HEK293 (cell line): Measurements from ENCODE around the gene C1orf21.

Experiments used
- CTCF ChIA-PET: fragments of 350-600 bp; formaldehyde crosslinking; extraction: SDS; loops from one replicate; lab custom pipeline; 2021; ENCODE audit warnings: antibody characterized with exemption; lab: Yijun Ruan, JAX
- POLR2A ChIA-PET: fragments of 300-600 bp; formaldehyde crosslinking; extraction: SDS; loops from one replicate; lab custom pipeline; 2020; ENCODE audit warnings: antibody characterized with exemption, inconsistent platforms; lab: Yijun Ruan, JAX
- H3K27ac ChIP-seq: fragments of 200-500 bp; sonication (Bioruptor generic); 2 replicates; pipeline ENCODE4 v1.5.1; 2014; ENCODE audit warnings: low read depth, low read length, control low read depth, inconsistent platforms; ENCODE audit errors: extremely low read depth
- H3K36me3 ChIP-seq, 2 experiments: fragments of 200-500 bp in 1 of 2; sonication (Bioruptor generic) in 1 of 2; 1 replicate in 1 of 2; 2 replicates in 1 of 2; pipeline ENCODE4 v1.5.1; 2014 to 2017; ENCODE audit warnings: inconsistent platforms in 2 of 2, low read length in 2 of 2; ENCODE audit not compliant: control insufficient read depth in 2 of 2, insufficient read depth in 1 of 2
- H3K4me1 ChIP-seq: fragments of 200-500 bp; sonication (Bioruptor generic); 2 replicates; pipeline ENCODE4 v1.5.1; 2014; ENCODE audit warnings: mild to moderate bottlenecking, low read length, inconsistent platforms; ENCODE audit not compliant: control insufficient read depth, insufficient read depth
- H3K4me3 ChIP-seq: 2 replicates; pipeline ENCODE4 v1.5.1; 2011; ENCODE audit warnings: low read depth, mild to moderate bottlenecking, control low read depth, low read length, moderate library complexity
- H3K9me3 ChIP-seq: fragments of 200-500 bp; sonication (Bioruptor generic); 2 replicates; pipeline ENCODE4 v1.5.1; 2014; ENCODE audit warnings: low read depth, low read length, inconsistent platforms; ENCODE audit not compliant: control insufficient read depth, insufficient read depth
- EGR2 ChIP-seq: fragments of 450-650 bp; formaldehyde crosslinking; IDR thresholded peaks from 2 replicates; pipeline ENCODE4 v1.5.1; 2016; ENCODE audit warnings: low read depth, missing biosample characterization, missing genetic modification characterization
- HOXD13 ChIP-seq: sonication (generic); formaldehyde crosslinking; IDR thresholded peaks from 2 replicates; pipeline ENCODE4 v1.8.0; 2022; ENCODE audit warnings: missing genetic modification reagents, borderline replicate concordance
- KLF8 ChIP-seq: fragments of 450-650 bp; formaldehyde crosslinking; IDR thresholded peaks from 2 replicates; pipeline ENCODE4 v1.5.1; 2016; ENCODE audit warnings: missing biosample characterization, missing genetic modification characterization
- REPIN1 ChIP-seq: fragments of 450-650 bp; formaldehyde crosslinking; IDR thresholded peaks from 2 replicates; pipeline ENCODE4 v1.5.1; 2017; ENCODE audit warnings: missing biosample characterization, missing genetic modification characterization, low read depth
- SP3 ChIP-seq: fragments of 450-650 bp; formaldehyde crosslinking; IDR thresholded peaks from 2 replicates; pipeline ENCODE4 v1.5.1; 2016; ENCODE audit warnings: missing biosample characterization, missing genetic modification characterization
- SP7 ChIP-seq: fragments of 450-650 bp; formaldehyde crosslinking; IDR thresholded peaks from 2 replicates; pipeline ENCODE4 v1.5.1; 2016; ENCODE audit warnings: missing biosample characterization, missing genetic modification characterization
- ZBTB20 ChIP-seq: fragments of 450-650 bp; formaldehyde crosslinking; IDR thresholded peaks from 2 replicates; pipeline ENCODE4 v1.5.1; 2016; ENCODE audit warnings: missing biosample characterization, missing genetic modification characterization
- ZFHX2 ChIP-seq: fragments of 450-650 bp; formaldehyde crosslinking; conservative IDR thresholded peaks from 2 replicates; pipeline ENCODE4 v1.5.1; 2016; ENCODE audit warnings: missing biosample characterization, missing genetic modification characterization
- ZIC2 ChIP-seq: fragments of 450-650 bp; formaldehyde crosslinking; IDR thresholded peaks from 2 replicates; pipeline ENCODE4 v1.5.1; 2016; ENCODE audit warnings: missing biosample characterization, missing genetic modification characterization
- ZNF114 ChIP-seq: fragments of 450-650 bp; formaldehyde crosslinking; IDR thresholded peaks from 2 replicates; pipeline ENCODE4 v1.5.0; 2017; ENCODE audit warnings: missing biosample characterization, missing genetic modification characterization
- ZNF140 ChIP-seq: fragments of 450-650 bp; formaldehyde crosslinking; IDR thresholded peaks from 2 replicates; pipeline ENCODE4 v1.5.1; 2016; ENCODE audit warnings: missing biosample characterization, missing genetic modification characterization
- ZNF248 ChIP-seq: fragments of 450-650 bp; formaldehyde crosslinking; IDR thresholded peaks from 2 replicates; pipeline ENCODE4 v1.5.1; 2017; ENCODE audit warnings: missing biosample characterization, missing genetic modification characterization
- ZNF26 ChIP-seq: fragments of 450-650 bp; formaldehyde crosslinking; IDR thresholded peaks from 2 replicates; pipeline ENCODE4 v1.5.1; 2016; ENCODE audit warnings: missing biosample characterization, missing genetic modification characterization
- ZNF335 ChIP-seq: fragments of 450-650 bp; formaldehyde crosslinking; conservative IDR thresholded peaks from 2 replicates; pipeline ENCODE4 v1.5.1; 2016; ENCODE audit warnings: missing biosample characterization, missing genetic modification characterization
- ZNF350 ChIP-seq: fragments of 450-650 bp; formaldehyde crosslinking; IDR thresholded peaks from 2 replicates; pipeline ENCODE4 v1.5.0; 2017; ENCODE audit warnings: missing biosample characterization, mild to moderate bottlenecking, missing genetic modification characterization
- ZNF366 ChIP-seq: fragments of 450-650 bp; formaldehyde crosslinking; conservative IDR thresholded peaks from 2 replicates; pipeline ENCODE4 v1.5.1; 2016; ENCODE audit warnings: missing biosample characterization, missing genetic modification characterization
- ZNF37A ChIP-seq: fragments of 450-650 bp; IDR thresholded peaks from 2 replicates; pipeline ENCODE4 v1.5.1; 2018; ENCODE audit warnings: missing biosample characterization, missing genetic modification characterization
- ZNF423 ChIP-seq: fragments of 450-650 bp; formaldehyde crosslinking; IDR thresholded peaks from 2 replicates; pipeline ENCODE4 v1.5.1; 2016; ENCODE audit warnings: missing biosample characterization, missing genetic modification characterization
- ZNF433 ChIP-seq: fragments of 450-650 bp; formaldehyde crosslinking; IDR thresholded peaks from 2 replicates; pipeline ENCODE4 v1.5.1; 2016; ENCODE audit warnings: missing biosample characterization, missing genetic modification characterization, low read depth
- ZNF555 ChIP-seq: fragments of 450-650 bp; formaldehyde crosslinking; conservative IDR thresholded peaks from 2 replicates; pipeline ENCODE4 v1.5.1; 2017; ENCODE audit warnings: missing biosample characterization, mild to moderate bottlenecking, missing genetic modification characterization, inconsistent platforms
- ZNF558 ChIP-seq: fragments of 450-650 bp; formaldehyde crosslinking; IDR thresholded peaks from 2 replicates; pipeline ENCODE4 v1.5.1; 2016; ENCODE audit warnings: missing biosample characterization, missing genetic modification characterization
- ZNF600 ChIP-seq: fragments of 450-650 bp; formaldehyde crosslinking; IDR thresholded peaks from 2 replicates; pipeline ENCODE4 v1.5.1; 2016; ENCODE audit warnings: missing biosample characterization, missing genetic modification characterization
- ZNF624 ChIP-seq: fragments of 450-650 bp; formaldehyde crosslinking; IDR thresholded peaks from 2 replicates; pipeline ENCODE4 v1.5.1; 2017; ENCODE audit warnings: missing biosample characterization, missing genetic modification characterization
- ZNF670 ChIP-seq: fragments of 450-650 bp; formaldehyde crosslinking; IDR thresholded peaks from 2 replicates; pipeline ENCODE4 v1.5.1; 2016; ENCODE audit warnings: missing biosample characterization, missing genetic modification characterization, low read depth
- ZNF677 ChIP-seq: fragments of 450-650 bp; IDR thresholded peaks from 2 replicates; pipeline ENCODE4 v1.5.0; 2018; ENCODE audit warnings: missing biosample characterization, mild to moderate bottlenecking, missing genetic modification characterization, moderate library complexity
- ZNF791 ChIP-seq: fragments of 450-650 bp; formaldehyde crosslinking; IDR thresholded peaks from 2 replicates; pipeline ENCODE4 v1.5.1; 2016; ENCODE audit warnings: missing biosample characterization, missing genetic modification characterization
- TF ChIP-seq, protein P1 (sequence below): fragments of 450-650 bp; formaldehyde crosslinking; IDR thresholded peaks from 2 replicates; pipeline ENCODE4 v1.5.1; 2016; ENCODE audit warnings: missing biosample characterization, missing genetic modification characterization
- TF ChIP-seq, protein P2 (sequence below): fragments of 450-650 bp; formaldehyde crosslinking; optimal IDR thresholded peaks from 2 replicates; pipeline ENCODE3; 2016; ENCODE audit warnings: missing biosample characterization, mild to moderate bottlenecking, missing genetic modification characterization
- TF ChIP-seq, protein P3 (sequence below): fragments of 450-650 bp; IDR thresholded peaks from 2 replicates; pipeline ENCODE4 v1.5.1; 2018; ENCODE audit warnings: missing biosample characterization, mild to moderate bottlenecking, missing genetic modification characterization

The C1orf21 gene

GRCh38 chr1:184553845-184554244, 167.0 kb downstream of the C1orf21 start:
- no peaks in the 10 kb centered on the region; the same call in none of the 2 replicates for H3K4me1 ChIP-seq
- ChIA-PET POLR2A (no interaction called here), CTCF (no interaction called here)
- H3K4me3 ChIP-seq, result no peak overlapping the region
- H3K36me3 ChIP-seq, result no peaks in the 10 kb centered on the region
- no peaks in the 10 kb centered on the region for H3K9me3 ChIP-seq
- H3K27ac ChIP-seq, result no peak overlapping the region
- TF ChIP-seq ZNF335 (no peak), ZNF350 (tag by site-specific recombination) (0 out of 2 replicates have a peak, but pooled peaks have one; percentile 22)

DNA sequence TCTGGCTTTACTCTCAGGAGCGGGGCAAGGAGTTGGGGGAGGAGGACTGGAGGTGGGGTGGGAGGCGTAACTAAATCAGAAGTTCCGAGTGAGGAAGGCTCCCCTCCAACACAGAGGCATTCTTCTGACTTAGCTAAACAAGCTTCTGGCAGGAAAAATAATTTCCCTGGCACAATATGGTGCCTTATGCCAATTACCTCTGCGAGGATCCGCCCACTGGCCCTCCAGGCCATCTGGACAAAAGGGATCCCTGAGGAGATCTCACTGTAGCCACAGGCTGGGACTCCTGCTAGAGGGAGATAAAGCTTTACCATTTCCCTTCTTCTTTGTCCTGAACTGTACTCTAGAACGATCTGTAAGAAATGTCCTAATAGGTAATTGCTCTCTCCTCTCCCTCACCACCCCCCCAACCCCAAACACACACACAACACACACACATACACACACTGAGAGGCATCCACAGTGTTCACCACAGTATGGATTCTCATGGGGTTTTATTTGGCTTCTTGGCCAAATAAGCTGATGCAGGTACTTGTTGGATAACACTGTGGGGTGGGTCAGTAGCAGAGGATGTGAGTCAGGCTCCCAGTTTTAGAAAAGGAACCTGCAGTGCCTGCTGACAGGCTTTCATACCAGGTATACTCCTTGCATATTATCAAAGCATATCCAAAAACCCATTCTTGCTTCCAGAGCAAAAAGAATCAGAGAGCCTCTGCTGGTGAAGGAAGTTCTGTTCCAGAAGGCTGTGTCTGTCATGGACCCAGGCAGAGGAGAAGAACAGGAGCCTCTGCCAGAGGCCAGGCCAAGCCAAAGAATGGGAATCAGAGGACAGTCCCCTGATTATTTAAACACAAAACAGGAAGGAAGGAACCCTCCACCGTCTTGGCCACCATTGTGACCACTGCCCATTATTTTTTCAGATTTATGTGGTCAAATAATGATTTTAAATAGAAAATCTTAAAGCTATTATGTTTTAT, 169.1 kb downstream of the C1orf21 start:
- TF ChIP-seq ZFHX2 (tag by site-specific recombination), result peak; percentile 16
- no peak for TF ChIP-seq ZNF555
- peak; percentile 50; the same call in 1 of the 2 replicates for TF ChIP-seq EGR2
- TF ChIP-seq ZNF114 (tag by site-specific recombination), result no peak
- TF ChIP-seq ZNF791, result no peak
- TF ChIP-seq ZNF677, result no peak
- no peak for TF ChIP-seq ZNF366
- peak; percentile 92 for TF ChIP-seq ZIC2
- TF ChIP-seq, all 188 proteins: peak for 3
- CTCF ChIA-PET, result interaction anchor here (0.8 to 1.3 kb wide), 2 partner anchors 7 to 136 kb away, joined by 3 read pairs; no protein-coding TSS in a partner anchor
- no peak overlapping the region for H3K27ac ChIP-seq

GRCh38 chr1:184556665-184557064, 169.8 kb downstream of the C1orf21 start:
- Histone ChIP-seq H3K9me3 (no peaks in the 10 kb centered on the region), H3K4me1 (no peaks in the 10 kb centered on the region; the same call in none of the 2 replicates), H3K27ac (no peak overlapping the region), H3K4me3 (no peak overlapping the region), H3K36me3 (no peaks in the 10 kb centered on the region)
- TF ChIP-seq ZNF670 (tag by site-specific recombination) (no peak), ZBTB20 (tag by site-specific recombination) (no peak), SP7 (tag by site-specific recombination) (no peak), ZNF248 (tag by site-specific recombination) (no peak), HOXD13 (no peak), ZNF600 (tag by site-specific recombination) (no peak), ZNF37A (tag by site-specific recombination) (no peak), ZNF433 (no peak), ZNF624 (tag by site-specific recombination) (no peak), ZNF140 (no peak), KLF8 (tag by site-specific recombination) (no peak), SP3 (no peak), ZNF423 (tag by site-specific recombination) (no peak), ZNF558 (no peak), REPIN1 (no peak), ZNF26 (tag by site-specific recombination) (no peak)
- TF ChIP-seq, protein P1, sequence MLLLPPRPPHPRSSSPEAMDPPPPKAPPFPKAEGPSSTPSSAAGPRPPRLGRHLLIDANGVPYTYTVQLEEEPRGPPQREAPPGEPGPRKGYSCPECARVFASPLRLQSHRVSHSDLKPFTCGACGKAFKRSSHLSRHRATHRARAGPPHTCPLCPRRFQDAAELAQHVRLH (tag by site-specific recombination), result no peak
- TF ChIP-seq, protein P2, sequence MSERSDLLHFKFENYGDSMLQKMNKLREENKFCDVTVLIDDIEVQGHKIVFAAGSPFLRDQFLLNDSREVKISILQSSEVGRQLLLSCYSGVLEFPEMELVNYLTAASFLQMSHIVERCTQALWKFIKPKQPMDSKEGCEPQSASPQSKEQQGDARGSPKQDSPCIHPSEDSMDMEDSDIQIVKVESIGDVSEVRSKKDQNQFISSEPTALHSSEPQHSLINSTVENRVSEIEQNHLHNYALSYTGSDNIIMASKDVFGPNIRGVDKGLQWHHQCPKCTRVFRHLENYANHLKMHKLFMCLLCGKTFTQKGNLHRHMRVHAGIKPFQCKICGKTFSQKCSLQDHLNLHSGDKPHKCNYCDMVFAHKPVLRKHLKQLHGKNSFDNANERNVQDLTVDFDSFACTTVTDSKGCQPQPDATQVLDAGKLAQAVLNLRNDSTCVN (tag by site-specific recombination), result no peak
- TF ChIP-seq, protein P3, sequence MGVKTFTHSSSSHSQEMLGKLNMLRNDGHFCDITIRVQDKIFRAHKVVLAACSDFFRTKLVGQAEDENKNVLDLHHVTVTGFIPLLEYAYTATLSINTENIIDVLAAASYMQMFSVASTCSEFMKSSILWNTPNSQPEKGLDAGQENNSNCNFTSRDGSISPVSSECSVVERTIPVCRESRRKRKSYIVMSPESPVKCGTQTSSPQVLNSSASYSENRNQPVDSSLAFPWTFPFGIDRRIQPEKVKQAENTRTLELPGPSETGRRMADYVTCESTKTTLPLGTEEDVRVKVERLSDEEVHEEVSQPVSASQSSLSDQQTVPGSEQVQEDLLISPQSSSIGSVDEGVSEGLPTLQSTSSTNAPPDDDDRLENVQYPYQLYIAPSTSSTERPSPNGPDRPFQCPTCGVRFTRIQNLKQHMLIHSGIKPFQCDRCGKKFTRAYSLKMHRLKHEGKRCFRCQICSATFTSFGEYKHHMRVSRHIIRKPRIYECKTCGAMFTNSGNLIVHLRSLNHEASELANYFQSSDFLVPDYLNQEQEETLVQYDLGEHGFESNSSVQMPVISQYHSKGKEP (tag by site-specific recombination), result no peak
- ChIA-PET POLR2A (no interaction called here), CTCF (interaction anchor here (0.6 to 1.3 kb wide), 3 partner anchors 107 to 360 kb away, joined by 3 to 4 read pairs (median 3); no protein-coding TSS in a partner anchor)

More for the DNA sequence above, 169.1 kb downstream of the C1orf21 start:
- Histone ChIP-seq H3K9me3 (no peaks in the 10 kb centered on the region), H3K4me3 (no peak overlapping the region), H3K36me3 (no peaks in the 10 kb centered on the region), H3K4me1 (no peaks in the 10 kb centered on the region; the same call in none of the 2 replicates)
- POLR2A ChIA-PET, result no interaction called here
